Measurements from ENCODE around the gene DLG2. TPM values are rescaled to one million over a fixed set of nuclear protein-coding genes. Genes with fewer than 3 reads are reported as not detected.

DLG2 gene
- total and polyA plus RNA-seq, 7 donors, result 0.23 to 5.3 (median 3.4) TPM

- DNase-seq (no peak), ATAC-seq (no peak)
- no peaks in the 10 kb centered on the region for H3K36me3 ChIP-seq (ENCODE audit: insufficient read depth in 1 of 2, low read depth in 1 of 2)
- no peak for TF ChIP-seq CTCF (IDR thresholded peaks at IDR 0.05)
- intact Hi-C loops (cut with DNase I), result no loop called here
- H3K27ac ChIP-seq, result no peak overlapping the region
- H3K9me3 ChIP-seq, result peaks cover 9% of the 10 kb centered on the region
- 60 to 86% (median 67%) methylated on average over 1 of the region's 1 CpG for WGBS, 3 donors
- H3K4me3 ChIP-seq, result no peak overlapping the region
- H3K4me1 ChIP-seq, result peaks cover 13% of the 10 kb centered on the region
- H3K27me3 ChIP-seq (ENCODE audit: insufficient read depth in 3 of 3, low read length in 2 of 3), result no peaks in the 10 kb centered on the region
Observed at GRCh38 chr11:85530634-85531033, 96.5 kb downstream of the DLG2 start.

GRCh38 chr11:85526564-85526963 lies 100.6 kb downstream of the DLG2 start:
- H3K36me3 ChIP-seq (ENCODE audit: insufficient read depth in 1 of 2, low read depth in 1 of 2), result no peaks in the 10 kb centered on the region
- no peak overlapping the region for H3K27ac ChIP-seq
- DNase-seq (no peak), ATAC-seq (no peak)
- intact Hi-C loops (cut with DNase I), result no loop called here
- H3K9me3 ChIP-seq, result peaks cover 6% of the 10 kb centered on the region
- H3K4me3 ChIP-seq, result no peak overlapping the region
- peaks cover 4% of the 10 kb centered on the region for H3K4me1 ChIP-seq
- no peak for TF ChIP-seq CTCF (IDR thresholded peaks at IDR 0.05)
- no peaks in the 10 kb centered on the region for H3K27me3 ChIP-seq (ENCODE audit: insufficient read depth in 3 of 3, low read length in 2 of 3)

- Histone ChIP-seq H3K4me1 (no peaks in the 10 kb centered on the region), H3K9me3 (peaks cover 11% of the 10 kb centered on the region), H3K36me3 (ENCODE audit: insufficient read depth in 1 of 2, low read depth in 1 of 2) (no peaks in the 10 kb centered on the region), H3K27ac (no peak overlapping the region), H3K27me3 (ENCODE audit: insufficient read depth in 3 of 3, low read length in 2 of 3) (no peaks in the 10 kb centered on the region), H3K4me3 (no peak overlapping the region)
- ATAC-seq (no peak), DNase-seq (no peak)
- no peak for TF ChIP-seq CTCF (IDR thresholded peaks at IDR 0.05)
- intact Hi-C loops (cut with DNase I), result no loop called here
- WGBS, 3 donors, result 74 to 79% (median 76%) methylated on average over 3 of the region's 3 CpGs
Observed at GRCh38 chr11:85525686-85526085, 101.5 kb downstream of the DLG2 start.

- no peaks in the 10 kb centered on the region for H3K36me3 ChIP-seq (ENCODE audit: insufficient read depth in 1 of 2, low read depth in 1 of 2)
- peaks cover 14% of the 10 kb centered on the region for H3K9me3 ChIP-seq
- no peak for DNase-seq
- TF ChIP-seq CTCF (IDR thresholded peaks at IDR 0.05), result no peak
- H3K27ac ChIP-seq, result no peak overlapping the region
- H3K4me1 ChIP-seq, result no peaks in the 10 kb centered on the region
- no peaks in the 10 kb centered on the region for H3K27me3 ChIP-seq (ENCODE audit: insufficient read depth in 3 of 3, low read length in 2 of 3)
- intact Hi-C loops (cut with DNase I), result no loop called here
- ATAC-seq, result no peak
- no peak overlapping the region for H3K4me3 ChIP-seq
Observed at GRCh38 chr11:85517272-85517671, 109.9 kb downstream of the DLG2 start.

GRCh38 chr11:85495918-85496317 lies 131.2 kb downstream of the DLG2 start:
- no peaks in the 10 kb centered on the region for H3K27me3 ChIP-seq (ENCODE audit: insufficient read depth in 3 of 3, low read length in 2 of 3)
- H3K9me3 ChIP-seq, result no peaks in the 10 kb centered on the region
- WGBS, 3 donors, result 91 to 93% (median 92%) methylated on average over 5 of the region's 5 CpGs
- intact Hi-C loops (cut with DNase I), result no loop called here
- no peak for DNase-seq
- H3K4me1 ChIP-seq, result no peaks in the 10 kb centered on the region
- H3K36me3 ChIP-seq (ENCODE audit: insufficient read depth in 1 of 2, low read depth in 1 of 2), result no peaks in the 10 kb centered on the region
- no peak overlapping the region for H3K27ac ChIP-seq
- no peak for ATAC-seq
- H3K4me3 ChIP-seq, result no peak overlapping the region
- no peak for TF ChIP-seq CTCF (IDR thresholded peaks at IDR 0.05)
